GM11168 (cell line): ENCODE results near the gene PPM1L.

Experiments used
- in situ Hi-C: fragments of 300-500 bp; cut with MboI; formaldehyde crosslinking; loops from one replicate; pipeline ENCODE4 v1.12.0; 2022; ENCODE audit warnings: low sequenced_read_pairs; ENCODE audit not compliant: unreplicated experiment

PPM1L gene

GRCh38 chr3:160841455-160841854, 85.4 kb downstream of the PPM1L start:
- in situ Hi-C loops: no loop called here

GRCh38 chr3:160842021-160843005, 86.3 kb downstream of the PPM1L start:
- in situ Hi-C loops: no loop called here

DNA sequence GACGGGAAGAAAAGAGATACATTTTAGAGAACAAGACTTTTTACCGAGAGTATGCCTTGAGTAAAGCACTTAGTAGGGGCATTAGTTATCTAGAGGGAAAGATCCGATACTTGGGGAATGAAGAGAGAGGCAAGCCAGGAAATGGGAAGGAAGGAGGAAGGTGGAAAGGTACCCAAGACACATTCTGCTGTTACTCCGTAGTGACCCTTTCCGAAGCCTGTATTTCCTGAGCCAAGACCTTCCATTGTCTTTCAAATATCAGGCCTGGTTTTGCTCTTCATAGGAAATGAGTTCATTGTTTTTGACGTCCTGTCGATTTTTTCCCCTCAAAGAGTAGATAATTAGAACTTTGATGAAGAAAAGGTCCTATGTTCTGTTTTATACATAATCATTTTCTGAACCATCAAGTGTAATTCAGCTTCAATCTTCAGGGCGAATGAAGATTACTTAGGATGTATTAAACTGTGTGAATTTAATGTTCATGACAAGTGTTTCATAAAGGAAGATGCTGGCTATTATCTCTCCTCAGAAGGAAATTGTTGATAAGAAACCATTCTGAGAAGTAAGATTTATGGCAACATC, 95.7 kb downstream of the PPM1L start:
- in situ Hi-C loops: no loop called here

DNA sequence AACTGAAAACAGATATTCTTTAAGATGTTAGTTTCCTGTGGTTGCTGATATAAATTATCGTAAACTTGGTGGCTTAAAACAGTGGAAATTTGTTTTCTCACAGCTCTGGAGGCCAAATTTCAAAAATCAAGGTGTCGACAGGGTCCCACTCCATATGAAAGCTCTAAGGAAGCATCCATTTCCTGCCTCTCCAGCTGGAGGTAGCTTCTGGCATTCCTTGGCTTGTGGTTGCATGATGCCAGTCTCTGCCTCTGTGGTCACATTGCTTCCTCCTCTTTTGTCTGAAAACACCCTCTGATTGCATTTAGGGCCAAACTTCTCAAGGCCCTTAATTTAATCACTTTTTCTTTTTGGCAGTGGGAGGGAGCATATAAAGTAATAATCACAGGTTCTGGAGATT, 96.8 kb downstream of the PPM1L start:
- in situ Hi-C loops: no loop called here

DNA sequence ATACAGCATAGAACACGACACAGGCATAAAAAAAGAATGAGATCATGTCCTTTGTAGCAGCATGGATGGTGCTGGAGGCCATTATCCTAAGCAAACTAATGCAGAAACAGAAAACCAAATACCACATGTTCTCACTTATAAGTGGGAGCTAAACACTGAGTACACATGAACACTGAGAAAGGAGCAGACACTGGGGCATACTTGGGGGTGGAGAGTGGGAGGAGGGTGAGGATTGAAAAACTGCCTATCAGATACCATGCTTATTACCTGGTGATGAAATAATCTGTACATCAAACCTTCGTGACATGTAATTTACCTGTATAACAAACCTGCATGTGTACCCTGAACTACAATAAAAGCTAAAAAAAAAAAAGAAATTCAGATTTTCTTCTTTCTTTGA, 100.4 kb downstream of the PPM1L start:
- in situ Hi-C loops: no loop called here

DNA sequence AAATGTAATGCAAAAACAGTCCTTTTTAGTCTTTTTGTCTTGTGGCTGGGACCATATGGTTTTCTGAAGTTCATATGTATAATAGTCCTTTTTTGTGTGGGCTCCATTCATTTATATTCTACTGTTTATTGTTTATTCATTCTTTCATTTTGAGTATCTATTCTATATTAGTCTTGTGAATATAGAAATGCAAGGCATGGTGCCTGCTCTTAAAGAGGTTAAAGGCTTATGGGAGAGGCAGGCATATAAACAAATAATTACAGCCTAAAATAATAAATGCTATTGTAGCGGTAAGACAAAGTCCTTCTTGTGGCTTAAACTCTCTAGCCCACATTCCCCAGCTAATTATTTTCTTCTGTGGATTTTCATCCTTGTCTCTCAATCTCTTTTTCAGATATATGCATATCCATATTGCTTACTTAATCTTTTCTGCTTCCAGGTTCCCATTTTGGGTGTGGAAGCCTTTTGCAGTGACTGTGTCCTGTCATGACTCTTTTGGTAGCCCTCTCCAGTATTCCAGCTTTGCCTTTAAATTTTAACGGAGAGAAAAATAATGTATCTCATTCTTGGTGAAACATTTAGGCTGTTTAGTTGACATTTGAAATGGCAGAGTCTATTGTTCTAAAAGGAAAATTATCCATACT, 101.6 kb downstream of the PPM1L start:
- in situ Hi-C loops: no loop called here

DNA sequence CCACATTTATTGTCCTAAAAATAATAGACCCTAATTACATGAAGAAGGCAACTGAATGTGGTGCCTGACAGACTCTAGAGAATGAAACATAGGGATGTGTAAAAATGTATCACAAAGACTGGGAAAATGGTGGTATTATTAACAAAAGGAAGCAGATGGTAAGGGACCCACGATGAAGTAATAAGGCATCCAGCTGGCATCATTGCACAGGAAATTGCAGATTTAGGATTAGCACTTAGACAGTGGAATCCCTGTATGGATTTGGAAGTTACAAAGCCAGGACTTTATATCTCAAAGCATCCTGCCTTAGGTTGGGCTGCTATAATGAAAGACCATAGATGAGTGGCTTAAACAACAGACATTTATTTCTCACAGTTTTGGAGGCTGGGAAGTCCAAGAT, 104.3 kb downstream of the PPM1L start:
- in situ Hi-C loops: no loop called here

GRCh38 chr3:160869825-160870224, 113.8 kb downstream of the PPM1L start:
- in situ Hi-C loops: no loop called here

DNA sequence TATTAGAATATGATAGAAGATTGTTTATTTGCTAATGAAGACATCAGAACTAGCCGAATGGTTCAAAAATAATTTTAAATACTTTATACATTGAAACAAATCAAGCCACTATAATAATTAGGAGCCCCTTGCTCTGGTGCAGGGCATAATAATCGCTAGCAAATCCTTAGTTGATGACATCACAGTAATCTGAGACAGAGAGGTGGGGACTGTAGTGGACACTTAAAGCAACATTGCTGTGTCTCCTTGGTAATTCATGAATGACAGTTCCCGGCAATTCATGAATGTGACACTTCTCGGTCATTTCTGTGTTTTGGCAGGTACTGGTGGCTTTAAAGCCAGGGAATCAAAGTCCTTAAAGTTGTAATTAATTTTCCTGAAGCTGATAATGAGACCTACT, 114.3 kb downstream of the PPM1L start:
- in situ Hi-C loops: no loop called here

DNA sequence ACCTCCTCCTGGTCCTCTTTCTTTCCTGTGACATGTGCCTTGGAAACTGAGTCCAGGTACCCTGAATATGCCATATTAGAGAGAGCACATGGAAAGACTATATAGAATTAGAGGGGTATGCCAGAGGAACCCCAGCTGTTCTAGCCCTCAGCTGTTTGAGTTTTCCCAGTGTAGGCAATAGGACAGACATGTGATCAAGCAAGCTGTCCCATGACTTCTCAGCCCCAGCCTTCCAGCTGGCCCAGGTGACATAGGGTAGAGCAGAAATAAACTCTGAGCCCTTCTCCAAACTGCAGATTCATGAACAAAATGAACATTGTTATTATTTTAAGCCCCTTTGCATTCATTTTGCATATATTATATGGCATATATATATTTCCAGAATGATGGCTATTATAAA, 118.7 kb downstream of the PPM1L start:
- in situ Hi-C loops: no loop called here

- in situ Hi-C loops: no loop called here
Measured at GRCh38 chr3:160876643-160877042, 120.6 kb downstream of the PPM1L start.

GRCh38 chr3:160879859-160880258, 123.8 kb downstream of the PPM1L start:
- in situ Hi-C loops: no loop called here

DNA sequence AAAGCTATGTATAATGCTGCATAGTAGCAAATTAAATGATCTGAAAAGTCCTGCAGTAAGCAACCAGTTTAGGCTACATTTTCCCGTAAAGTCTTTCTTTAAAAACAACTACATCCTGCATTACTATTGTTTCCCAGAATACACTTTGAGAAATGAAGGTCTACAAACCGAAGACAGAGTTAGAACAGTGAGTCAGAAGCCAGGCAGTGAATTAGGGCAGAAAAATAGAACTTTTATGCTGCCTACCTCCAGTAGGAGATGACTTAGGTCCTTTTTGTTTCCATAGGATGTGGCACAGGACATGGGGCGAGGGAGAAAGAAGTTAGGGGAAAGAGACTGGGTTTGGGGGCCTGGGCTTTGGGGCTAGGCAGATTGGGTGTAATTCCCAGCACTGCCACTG, 127.3 kb downstream of the PPM1L start:
- in situ Hi-C loops: no loop called here

- in situ Hi-C loops: no loop called here
Measured at GRCh38 chr3:160885791-160886286, 129.8 kb downstream of the PPM1L start.

GRCh38 chr3:160886421-160886820, 130.4 kb downstream of the PPM1L start:
- in situ Hi-C loops: no loop called here

DNA sequence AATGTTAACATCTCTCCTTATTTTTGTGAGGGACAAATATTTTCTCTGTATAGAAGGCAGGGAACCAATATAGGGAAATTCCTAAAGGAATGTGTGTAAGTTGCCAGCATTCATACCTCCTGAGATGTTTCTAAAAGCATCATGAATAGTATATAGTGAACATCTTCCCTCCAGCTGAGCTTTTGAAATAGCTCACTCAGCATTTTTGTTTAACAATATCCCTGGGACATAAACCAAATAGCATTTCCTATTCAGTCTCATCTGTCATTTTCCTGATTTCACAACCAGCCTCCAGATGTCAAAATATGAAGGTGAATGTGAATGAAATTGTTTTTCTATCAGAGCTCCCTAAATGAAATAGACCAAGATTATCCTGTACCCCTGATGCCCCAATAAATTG, 137.2 kb downstream of the PPM1L start:
- in situ Hi-C loops: no loop called here

DNA sequence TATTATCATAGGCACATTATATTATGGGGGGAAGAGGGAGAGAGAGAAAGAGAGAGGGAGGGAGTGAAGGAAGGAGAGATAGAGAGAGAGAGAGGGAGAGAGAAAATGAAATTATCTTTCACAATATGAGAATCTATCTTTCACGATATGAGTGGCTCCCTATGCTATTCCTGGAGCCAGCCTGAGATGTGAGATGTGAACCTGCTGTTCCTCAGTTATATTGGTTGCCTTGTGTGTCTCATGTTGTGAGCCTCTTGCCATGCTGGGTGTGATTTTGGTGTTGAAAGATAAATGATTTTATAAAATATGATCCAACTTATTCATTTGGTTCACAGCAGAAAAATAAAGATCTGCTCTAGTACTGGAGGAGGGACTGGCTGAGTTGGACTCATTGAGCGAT, 148.7 kb downstream of the PPM1L start:
- in situ Hi-C loops: no loop called here

DNA sequence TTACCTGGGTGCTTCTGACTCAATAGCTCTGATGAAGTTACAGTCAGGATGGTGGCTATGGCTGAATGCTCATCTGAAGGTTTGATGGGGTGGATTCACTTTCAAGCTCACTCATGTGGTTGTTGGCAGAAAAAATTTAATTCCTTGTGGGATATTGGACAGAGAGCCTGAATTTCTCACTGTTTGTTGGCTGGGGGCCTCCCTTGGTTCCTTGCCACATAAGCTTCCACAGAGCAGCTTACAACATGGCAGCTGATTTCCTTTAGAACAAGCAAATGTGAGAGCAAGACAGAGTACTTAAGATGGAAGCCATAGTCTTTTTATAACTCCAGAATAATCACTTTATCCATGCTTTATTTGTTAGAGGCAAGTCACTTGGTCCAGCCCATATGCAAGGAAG, 150.6 kb downstream of the PPM1L start:
- in situ Hi-C loops: no loop called here

GRCh38 chr3:160909917-160910316, 153.9 kb downstream of the PPM1L start:
- in situ Hi-C loops: no loop called here

- in situ Hi-C loops: no loop called here
Measured at GRCh38 chr3:160911411-160911810, 155.4 kb downstream of the PPM1L start.

DNA sequence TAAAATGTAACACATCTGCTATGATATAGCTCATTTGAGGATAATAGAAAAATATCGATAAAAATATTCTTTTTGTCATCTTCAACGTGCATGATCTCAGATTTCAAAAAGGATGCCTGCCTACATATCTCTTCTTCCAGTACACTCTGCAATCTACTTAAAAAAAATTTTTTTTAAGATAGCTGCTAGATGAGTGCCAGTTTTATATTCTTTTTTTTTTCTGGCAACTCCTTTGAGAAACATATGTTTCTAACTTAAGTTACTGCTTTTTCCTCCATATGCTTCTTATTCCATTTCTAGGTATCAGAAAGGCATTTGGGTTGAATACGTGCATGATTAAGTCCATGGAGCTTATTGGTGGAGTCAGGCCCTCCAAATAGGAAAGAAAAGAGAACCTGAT, 160.4 kb downstream of the PPM1L start:
- in situ Hi-C loops: no loop called here
